Neural cell (in vitro differentiated cells): ENCODE measurements around the gene SPACA4. TPM values are rescaled to one million over a fixed set of nuclear protein-coding genes. Genes with fewer than 3 reads are reported as not detected.

Experiments
- H2AFZ ChIP-seq: fragments of 200-600, 300-800 bp; sonication (generic), shearing (Covaris generic); 2 replicates; pipeline ENCODE4 v1.6.0; 2014; ENCODE audit warnings: low read depth, mild to moderate bottlenecking, antibody characterized with exemption, low read length, moderate library complexity
- H3F3A ChIP-seq: fragments of 200-600 bp; shearing (Covaris generic); 2 replicates; pipeline ENCODE4 v1.6.1; 2016; ENCODE audit warnings: mild to moderate bottlenecking, moderate library complexity, mixed read lengths, antibody characterized with exemption, low read length; ENCODE audit not compliant: insufficient read depth, poor library complexity, severe bottlenecking
- H3K27ac ChIP-seq: fragments of 200-600, 300-800 bp; sonication (generic), shearing (Covaris generic); 2 replicates; pipeline ENCODE4 v1.5.1; 2014; ENCODE audit warnings: mild to moderate bottlenecking, low read length, moderate library complexity
- H3K27me3 ChIP-seq: fragments of 300-800, 200-600 bp; sonication (generic), shearing (Covaris generic); 2 replicates; pipeline ENCODE4 v1.6.0; 2014; ENCODE audit warnings: mild to moderate bottlenecking, low read depth, low read length, moderate library complexity; ENCODE audit not compliant: insufficient read depth
- H3K36me3 ChIP-seq: fragments of 300-800, 200-600 bp; sonication (generic), shearing (Covaris generic); 2 replicates; pipeline ENCODE4 v1.5.1; 2014; ENCODE audit warnings: mild to moderate bottlenecking, antibody characterized with exemption, low read length, moderate library complexity; ENCODE audit not compliant: insufficient read depth
- H3K4me2 ChIP-seq: fragments of 300-800, 200-600 bp; sonication (generic), shearing (Covaris generic); 2 replicates; pipeline ENCODE4 v1.6.0; 2014; ENCODE audit warnings: mild to moderate bottlenecking, low read length
- H3K4me3 ChIP-seq: fragments of 300-800, 200-600 bp; sonication (generic), shearing (Covaris generic); 2 replicates; pipeline ENCODE4 v1.5.1; 2014; ENCODE audit warnings: mild to moderate bottlenecking, low read length, moderate library complexity
- H3K79me2 ChIP-seq: fragments of 200-600 bp; shearing (Covaris generic); replicated peaks from 2 replicates; pipeline ENCODE4 v1.6.0; 2014; ENCODE audit warnings: mild to moderate bottlenecking, low read length, moderate library complexity; ENCODE audit not compliant: insufficient read depth
- H3K9ac ChIP-seq: fragments of 300-800, 200-600 bp; sonication (generic), shearing (Covaris generic); 2 replicates; pipeline ENCODE4 v1.6.1; 2016; ENCODE audit warnings: mild to moderate bottlenecking, low read length, mixed read lengths
- H3K9me2 ChIP-seq: fragments of 200-600 bp; shearing (Covaris generic); 2 replicates; pipeline ENCODE4 v1.6.1; 2016; ENCODE audit warnings: mild to moderate bottlenecking, low read length, mixed read lengths; ENCODE audit not compliant: insufficient read depth
- H3K9me3 ChIP-seq: fragments of 200-600, 300-800 bp; sonication (generic), shearing (Covaris generic); 2 replicates; pipeline ENCODE4 v1.6.1; 2016; ENCODE audit warnings: mild to moderate bottlenecking, mixed run types, low read length, moderate library complexity, mixed read lengths
- H4K20me1 ChIP-seq: fragments of 200-600 bp; shearing (Covaris generic); 2 replicates; pipeline ENCODE4 v1.6.1; 2016; ENCODE audit warnings: mild to moderate bottlenecking, mixed run types; ENCODE audit not compliant: insufficient read depth
- CTCF ChIP-seq: fragments of 450-650 bp; IDR thresholded peaks from 2 replicates; pipeline ENCODE4 v1.5.1; 2014; ENCODE audit warnings: antibody characterized with exemption, mild to moderate bottlenecking, moderate library complexity; ENCODE audit not compliant: poor library complexity, severe bottlenecking
- EP300 ChIP-seq: fragments of 450-650 bp; conservative IDR thresholded peaks from 2 replicates; pipeline ENCODE4 v1.6.1; 2014; ENCODE audit warnings: antibody characterized with exemption, mild to moderate bottlenecking, moderate library complexity; ENCODE audit not compliant: poor library complexity, severe bottlenecking
- EZH2 ChIP-seq: fragments of 200-600, 300-800 bp; shearing (Covaris generic), sonication (generic); IDR thresholded peaks from 2 replicates; pipeline ENCODE4 v1.6.1; 2014; ENCODE audit warnings: antibody characterized with exemption, low read length, borderline replicate concordance, mild to moderate bottlenecking; ENCODE audit not compliant: insufficient read depth, poor library complexity, severe bottlenecking
- MXI1 ChIP-seq: fragments of 450-650 bp; conservative IDR thresholded peaks from 2 replicates; pipeline ENCODE4 v1.6.1; 2014; ENCODE audit warnings: antibody characterized with exemption, mild to moderate bottlenecking; ENCODE audit not compliant: poor library complexity, severe bottlenecking
- POLR2AphosphoS5 ChIP-seq: IDR thresholded peaks from 2 replicates; pipeline ENCODE4 v1.6.1; 2012
- RAD21 ChIP-seq: fragments of 450-650 bp; conservative IDR thresholded peaks from 2 replicates; pipeline ENCODE4 v1.6.1; 2014; ENCODE audit warnings: antibody characterized with exemption, mild to moderate bottlenecking, moderate library complexity
- polyA plus RNA-seq: library from polyadenylated mRNA; depleted of rRNA; stranded (reverse); fragments of >200 nt; gene quantifications from 2 replicates; pipeline ENCODE4 v1.2.3, GENCODE V29; 2014

The SPACA4 gene
- polyA plus RNA-seq, 1 donor from 2014 or later = not detected

DNA sequence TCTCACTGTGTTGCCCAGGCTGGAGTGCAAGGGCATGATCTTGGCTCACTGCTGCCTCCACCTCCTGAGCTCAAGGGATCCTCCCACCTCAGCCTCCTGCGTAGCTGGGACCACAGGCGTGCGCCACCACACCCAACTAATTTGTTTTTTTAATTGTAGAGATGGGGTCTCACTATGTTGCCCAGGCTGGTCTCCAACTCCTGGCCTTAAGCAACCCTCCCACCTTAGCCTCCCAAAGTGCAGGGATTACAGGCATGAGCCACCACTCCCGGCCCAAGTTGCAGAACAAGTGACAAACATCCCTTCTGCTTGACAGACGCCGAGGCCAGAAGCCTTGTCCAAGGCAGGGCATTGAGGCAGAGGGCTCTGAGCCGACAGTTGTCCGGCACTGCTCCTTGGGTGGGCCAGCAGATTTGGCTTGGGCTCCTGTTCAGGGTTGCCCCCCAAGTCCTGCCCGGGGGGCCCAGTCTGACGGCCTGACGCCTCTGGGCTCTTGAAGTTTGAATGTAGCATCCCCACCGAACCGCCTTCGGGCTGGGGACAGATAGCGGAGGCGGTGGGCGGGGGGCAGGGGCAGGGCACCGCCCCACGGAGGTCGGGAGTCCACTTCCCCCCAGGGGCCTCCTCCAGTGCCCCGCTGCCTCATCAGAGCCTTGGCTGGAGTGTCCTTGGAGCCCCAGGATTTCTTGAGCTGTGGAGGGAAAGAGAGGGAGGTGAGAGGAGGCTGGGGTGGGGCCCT lies 5.7 kb upstream of the SPACA4 start:
- H3K9me2 ChIP-seq = no peaks in the 10 kb centered on the region
- H3K79me2 ChIP-seq = no peaks in the 10 kb centered on the region
- H3K9me3 ChIP-seq = no peaks in the 10 kb centered on the region
- no peak overlapping the region for H3K9ac ChIP-seq
- no peak overlapping the region for H3K4me2 ChIP-seq
- no peak overlapping the region for H2AFZ ChIP-seq
- no peaks in the 10 kb centered on the region for H3F3A ChIP-seq
- TF ChIP-seq RAD21 (no peak), MXI1 (no peak)
- no peaks in the 10 kb centered on the region for H4K20me1 ChIP-seq
- no peak overlapping the region for H3K4me3 ChIP-seq
- H3K27ac ChIP-seq = no peak overlapping the region
- no peaks in the 10 kb centered on the region for H3K36me3 ChIP-seq
- H3K27me3 ChIP-seq = no peaks in the 10 kb centered on the region

DNA sequence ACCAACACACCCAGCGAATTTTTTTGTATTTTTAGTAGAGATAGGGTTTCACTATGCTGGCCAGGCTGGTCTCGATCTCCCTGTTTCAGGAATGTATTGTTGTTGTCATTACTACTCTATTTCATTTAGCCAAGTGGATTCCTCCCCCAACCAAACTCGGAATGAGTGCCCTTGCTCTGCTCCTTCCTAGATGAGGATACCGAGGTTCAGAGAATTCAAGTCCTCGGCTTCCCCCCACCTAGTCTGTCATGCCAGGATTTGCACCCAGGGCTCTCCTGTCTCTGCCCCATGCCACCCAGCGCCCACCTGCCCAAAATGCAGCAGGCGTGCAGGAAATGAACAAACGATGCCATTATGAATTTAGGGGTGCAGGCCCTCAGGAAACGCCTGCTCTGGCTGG lies 3.5 kb upstream of the SPACA4 start:
- TF ChIP-seq EZH2 = no peak
- no peak for TF ChIP-seq RAD21
- no peak for TF ChIP-seq EP300
- no peaks in the 10 kb centered on the region for H3F3A ChIP-seq
- no peak overlapping the region for H2AFZ ChIP-seq
- H3K4me2 ChIP-seq = no peak overlapping the region
- no peaks in the 10 kb centered on the region for H4K20me1 ChIP-seq
- no peak overlapping the region for H3K27ac ChIP-seq
- no peak overlapping the region for H3K9ac ChIP-seq
- H3K36me3 ChIP-seq = no peaks in the 10 kb centered on the region
- no peaks in the 10 kb centered on the region for H3K9me2 ChIP-seq
- no peaks in the 10 kb centered on the region for H3K27me3 ChIP-seq
- H3K79me2 ChIP-seq = no peaks in the 10 kb centered on the region
- H3K4me3 ChIP-seq = no peak overlapping the region
- no peaks in the 10 kb centered on the region for H3K9me3 ChIP-seq

DNA sequence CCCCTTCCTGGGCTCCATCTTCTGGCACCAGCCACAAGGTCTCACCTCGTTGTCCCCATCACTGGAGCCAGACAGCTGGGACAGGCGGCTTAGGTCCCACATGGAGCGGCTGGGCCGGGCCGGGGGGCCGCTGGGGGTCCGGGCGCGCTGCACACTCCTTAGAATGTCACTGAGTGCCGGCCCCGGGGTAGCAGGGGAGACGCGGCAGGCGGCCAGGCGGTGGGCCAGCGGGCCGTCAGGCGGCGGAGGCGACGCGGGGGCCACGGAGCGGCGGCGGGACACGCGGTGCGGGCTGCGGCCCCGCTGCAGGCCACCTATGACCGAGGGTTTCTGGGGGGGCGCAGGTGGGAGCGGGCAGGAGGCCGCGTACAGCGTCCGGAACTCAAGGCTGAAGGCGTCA lies 3.1 kb upstream of the SPACA4 start:
- Histone ChIP-seq H3K27ac (no peak overlapping the region), H3K36me3 (no peaks in the 10 kb centered on the region), H3K4me3 (no peak overlapping the region), H3K9ac (no peak overlapping the region), H2AFZ (no peak overlapping the region), H3K4me2 (no peak overlapping the region), H3K27me3 (no peaks in the 10 kb centered on the region), H3F3A (no peaks in the 10 kb centered on the region), H4K20me1 (no peaks in the 10 kb centered on the region), H3K9me3 (no peaks in the 10 kb centered on the region), H3K79me2 (no peaks in the 10 kb centered on the region), H3K9me2 (no peaks in the 10 kb centered on the region)
- TF ChIP-seq CTCF = no peak
- no peak for TF ChIP-seq EP300
- no peak for TF ChIP-seq MXI1
- no peak for TF ChIP-seq POLR2AphosphoS5

- H3K9me3 ChIP-seq = no peaks in the 10 kb centered on the region
- H3K36me3 ChIP-seq = no peaks in the 10 kb centered on the region
- no peaks in the 10 kb centered on the region for H3K27me3 ChIP-seq
- TF ChIP-seq POLR2AphosphoS5 = no peak
- no peak for TF ChIP-seq RAD21
- no peak for TF ChIP-seq CTCF
- no peak for TF ChIP-seq EZH2
- H3K79me2 ChIP-seq = no peaks in the 10 kb centered on the region
- H3K27ac ChIP-seq = no peak overlapping the region
- H3K9me2 ChIP-seq = no peaks in the 10 kb centered on the region
- no peak overlapping the region for H3K4me3 ChIP-seq
- H3F3A ChIP-seq = no peaks in the 10 kb centered on the region
- no peak overlapping the region for H2AFZ ChIP-seq
- H3K4me2 ChIP-seq = no peak overlapping the region
- H3K9ac ChIP-seq = no peak overlapping the region
- no peaks in the 10 kb centered on the region for H4K20me1 ChIP-seq
These were observed 2.7 kb upstream of the SPACA4 start for GRCh38 chr19:48603850-48604249.
